HepG2 (cell line): ENCODE measurements around the gene CCT6A. TPM values are rescaled to one million over a fixed set of nuclear protein-coding genes. Genes with fewer than 3 reads are reported as not detected.

Experiments
- DNMT3B ChIP-seq: conservative IDR thresholded peaks from 2 replicates; pipeline ENCODE4 v1.6.1; 2016; ENCODE audit warnings: missing biosample characterization, control low read depth
- GLI4 ChIP-seq: sonication (generic); formaldehyde crosslinking; IDR thresholded peaks from 2 replicates; pipeline ENCODE4 v1.5.1; 2020; ENCODE audit warnings: missing genetic modification reagents, mild to moderate bottlenecking, moderate library complexity, borderline replicate concordance
- HOXA7 ChIP-seq: sonication (generic); formaldehyde crosslinking; IDR thresholded peaks from 2 replicates; pipeline ENCODE4 v1.8.1; 2022; ENCODE audit warnings: mild to moderate bottlenecking, missing genetic modification reagents, moderate library complexity
- IRX3 ChIP-seq: sonication (generic); formaldehyde crosslinking; IDR thresholded peaks from 2 replicates; pipeline ENCODE4 v1.8.1; 2023; ENCODE audit warnings: mild to moderate bottlenecking, low read depth, missing genetic modification reagents, borderline replicate concordance
- KDM4B ChIP-seq: sonication (generic); formaldehyde crosslinking; IDR thresholded peaks from 2 replicates; pipeline ENCODE4 v1.4.0; 2020; ENCODE audit warnings: missing genetic modification reagents
- MATR3 ChIP-seq: sonication (generic); formaldehyde crosslinking; IDR thresholded peaks from 2 replicates; pipeline ENCODE4 v1.4.0; 2020; ENCODE audit warnings: missing genetic modification reagents
- MIXL1 ChIP-seq: IDR thresholded peaks from 2 replicates; pipeline ENCODE4 v1.6.1; 2016
- MTF2 ChIP-seq: sonication (generic); formaldehyde crosslinking; IDR thresholded peaks from 2 replicates; pipeline ENCODE4 v1.5.0; 2020; ENCODE audit warnings: missing genetic modification reagents, borderline replicate concordance
- NFATC3 ChIP-seq: sonication (generic); formaldehyde crosslinking; IDR thresholded peaks from 2 replicates; pipeline ENCODE4 v1.5.1; 2020; ENCODE audit warnings: mild to moderate bottlenecking, missing genetic modification reagents
- REST ChIP-seq, 2 experiments: IDR thresholded peaks; 2 replicates each; pipeline ENCODE4 v1.6.1; 2011 to 2012; ENCODE audit warnings: low read length in 2 of 2, borderline replicate concordance in 1 of 2, low read depth in 1 of 2, mild to moderate bottlenecking in 1 of 2, moderate library complexity in 1 of 2
- TBP ChIP-seq: sonication (generic); formaldehyde crosslinking; IDR thresholded peaks from 2 replicates; pipeline ENCODE4 v1.5.0; 2020; ENCODE audit warnings: missing genetic modification reagents
- ZBTB26 ChIP-seq: IDR thresholded peaks from 2 replicates; pipeline ENCODE4 v1.6.1; 2016; ENCODE audit warnings: missing compliant biosample characterization, missing genetic modification reagents, borderline replicate concordance
- ZKSCAN5 ChIP-seq: sonication (generic); formaldehyde crosslinking; IDR thresholded peaks from 2 replicates; pipeline ENCODE4 v1.5.1; 2020; ENCODE audit warnings: mild to moderate bottlenecking, missing genetic modification reagents
- ZNF280D ChIP-seq: sonication (generic); formaldehyde crosslinking; IDR thresholded peaks from 2 replicates; pipeline ENCODE4 v1.5.1; 2020; ENCODE audit warnings: mild to moderate bottlenecking, missing genetic modification reagents
- ZNF468 ChIP-seq: sonication (generic); formaldehyde crosslinking; IDR thresholded peaks from 2 replicates; pipeline ENCODE4 v1.8.0; 2022; ENCODE audit warnings: mild to moderate bottlenecking, moderate library complexity, missing genetic modification reagents
- ZNF530 ChIP-seq: sonication (generic); formaldehyde crosslinking; IDR thresholded peaks from 2 replicates; pipeline ENCODE4 v1.5.0; 2020; ENCODE audit warnings: low read depth, mild to moderate bottlenecking, missing genetic modification reagents
- ZNF557 ChIP-seq: sonication (generic); formaldehyde crosslinking; IDR thresholded peaks from 2 replicates; pipeline ENCODE4 v1.4.0; 2020; ENCODE audit warnings: missing genetic modification reagents
- ZNF614 ChIP-seq: IDR thresholded peaks from 2 replicates; pipeline ENCODE4 v1.6.1; 2018; ENCODE audit warnings: missing biosample characterization, missing genetic modification reagents, inconsistent platforms, borderline replicate concordance
- ZNF652 ChIP-seq: IDR thresholded peaks from 2 replicates; pipeline ENCODE4 v1.6.1; 2016; ENCODE audit warnings: low read depth, borderline replicate concordance
- ZNF670 ChIP-seq: sonication (generic); formaldehyde crosslinking; IDR thresholded peaks from 2 replicates; pipeline ENCODE4 v1.8.0; 2022; ENCODE audit warnings: mild to moderate bottlenecking, missing genetic modification reagents, borderline replicate concordance
- ZNF709 ChIP-seq: sonication (generic); formaldehyde crosslinking; IDR thresholded peaks from 2 replicates; pipeline ENCODE4 v1.5.0; 2020; ENCODE audit warnings: mild to moderate bottlenecking, missing genetic modification reagents
- ZSCAN22 ChIP-seq: sonication (generic); formaldehyde crosslinking; IDR thresholded peaks from 2 replicates; pipeline ENCODE4 v1.4.0; 2020; ENCODE audit warnings: mild to moderate bottlenecking, missing genetic modification reagents
- polyA plus RNA-seq, 8 experiments: library from polyadenylated mRNA; depleted of rRNA in 3 of 8; stranded (reverse) in 7 of 8; unstranded in 1 of 8; fragments of >200 nt; fragmentation: Illumina TruSeq in 4 of 8; extraction: Trizol in 4 of 8; gene quantifications; 2 replicates each; pipeline versions ENCODE4 v1.2.1 to v1.2.3, GENCODE V29; 2011 to 2016; ENCODE audit warnings: low read depth in 4 of 8, missing spikeins in 1 of 8, mixed read lengths in 1 of 8; ENCODE audit not compliant: insufficient read depth in 1 of 8
- total RNA-seq, 5 experiments: library from RNA; depleted of rRNA; stranded (reverse); fragments of >200 nt; fragmentation: Illumina TruSeq; extraction: Trizol; gene quantifications; 2 replicates each; pipeline ENCODE4 v1.2.3, GENCODE V29; 2016; ENCODE audit warnings: low read depth in 1 of 5

CCT6A gene
- total and polyA plus RNA-seq, 2 of the 13 experiments (the other 11 are each of a cell fraction or from before 2014, with no cell fraction given) = 219 to 292 TPM

GRCh38 chr7:56106108-56107073, 54.8 kb downstream of the CCT6A start, which contains the start of gene CHCHD2 (continued):
- 0 out of 2 replicates have a peak, but pooled peaks have one; percentile 28 for TF ChIP-seq MIXL1 (CRISPR knock-in tag)
- TF ChIP-seq HOXA7 (CRISPR knock-in tag) = no peak
- no peak; a peak in 1 of 4 replicates for TF ChIP-seq REST (IDR thresholded peaks at IDR 0.05; ENCODE audit: borderline replicate concordance in 1 of 2, low read depth in 1 of 2, low read length in 2 of 2)
- no peak for TF ChIP-seq KDM4B (CRISPR knock-in tag)
- TF ChIP-seq ZNF670 (CRISPR knock-in tag) = peak; percentile 89
- TF ChIP-seq ZNF530 (CRISPR knock-in tag) = no peak
- peak; percentile 94 for TF ChIP-seq ZNF709
- peak; percentile 71; the same call in 1 of the 2 replicates for TF ChIP-seq ZBTB26 (CRISPR knock-in tag)
- TF ChIP-seq NFATC3 = no peak
- peak; percentile 87 for TF ChIP-seq ZNF614
- peak; percentile 72; the same call in 1 of the 2 replicates for TF ChIP-seq GLI4 (CRISPR knock-in tag)
- TF ChIP-seq MATR3 (CRISPR knock-in tag) = no peak
- no peak for TF ChIP-seq ZNF280D (CRISPR knock-in tag)
- no peak for TF ChIP-seq ZKSCAN5 (CRISPR knock-in tag)
- TF ChIP-seq ZNF652 = peak; percentile 28; the same call in 1 of the 2 replicates
- peak; percentile 79; the same call in 1 of the 2 replicates for TF ChIP-seq MTF2 (CRISPR knock-in tag)
- TF ChIP-seq ZSCAN22 (CRISPR knock-in tag) = no peak
- no peak for TF ChIP-seq ZNF468 (CRISPR knock-in tag)
- TF ChIP-seq TBP (CRISPR knock-in tag) = no peak
- no peak for TF ChIP-seq ZNF557 (CRISPR knock-in tag)
- 0 out of 2 replicates have a peak, but pooled peaks have one; percentile 31 for TF ChIP-seq DNMT3B (CRISPR knock-in tag)
- 0 out of 2 replicates have a peak, but pooled peaks have one; percentile 63 for TF ChIP-seq IRX3 (CRISPR knock-in tag)
